NT2/D1 (cell line): ENCODE results near the gene DCAF11.

ENCODE experiments used
- SUZ12 ChIP-seq: IDR thresholded peaks from 2 replicates; pipeline ENCODE4 v1.6.1; 2011; ENCODE audit not compliant: insufficient read length, insufficient read depth; ENCODE audit errors: extremely low read depth
- ZNF274 ChIP-seq: IDR thresholded peaks from 2 replicates; pipeline ENCODE4 v1.6.1; 2011; ENCODE audit warnings: mild to moderate bottlenecking, low read depth, low read length

- TF ChIP-seq SUZ12 = no peak
- TF ChIP-seq ZNF274 = no peak
These were observed 30.1 kb upstream of the DCAF11 start for GRCh38 chr14:24084440-24084839.
